ENCODE data around the gene KLHL17. TPM values are rescaled to one million over a fixed set of nuclear protein-coding genes. Genes with fewer than 3 reads are reported as not detected.

KLHL17 gene
- total and polyA plus RNA-seq, 10 of the 15 experiments (the other 5 are each of a cell fraction or from before 2014, with no cell fraction given), result 0.03 to 30.6 (median 5.3) TPM

- H2AFZ ChIP-seq (ENCODE audit: control insufficient read depth, low read depth, low read length), result no peak overlapping the region
- 49% methylated on average over 23 of the region's 23 CpGs for WGBS (ENCODE audit: insufficient coverage, insufficient replicate concordance, low lambda C conversion rate, missing lambda C conversion rate)
- H3K9ac ChIP-seq (ENCODE audit: control insufficient read depth, insufficient read depth, low read length), result no peak overlapping the region
- no peaks in the 10 kb centered on the region for H3K79me2 ChIP-seq (ENCODE audit: control insufficient read depth, insufficient read depth, low read length)
- in situ Hi-C loops (cut with MboI) (no loop called here), intact Hi-C loops (cut with micrococcal nuclease; ENCODE audit: unreplicated experiment) (no loop called here)
- no peaks in the 10 kb centered on the region for H3K36me3 ChIP-seq (ENCODE audit: control insufficient read depth in 2 of 2, insufficient read depth in 2 of 2, low read length in 1 of 2)
- FAIRE-seq (no peak), ATAC-seq (no peak), DNase-seq (ENCODE audit: low read depth, low spot score) (no peak)
- no peaks in the 10 kb centered on the region for H3K9me3 ChIP-seq (replicated peaks; ENCODE audit: control insufficient read depth, insufficient read depth, low read length)
- peaks cover 9 to 16% of the 10 kb centered on the region in 2 experiments for H3K27me3 ChIP-seq (replicated peaks in 1 of 2; ENCODE audit: control insufficient read depth in 2 of 2, insufficient read depth in 2 of 2, low read length in 1 of 2)
- H4K20me1 ChIP-seq (ENCODE audit: control insufficient read depth, insufficient read depth), result no peaks in the 10 kb centered on the region; the same call in none of the 2 replicates
- ChIA-PET POLR2A (no interaction called here), RAD21 (ENCODE audit: unreplicated experiment) (no interaction called here), CTCF (interaction anchor here (0.8 to 1.3 kb wide), 2 partner anchors 14 to 15 kb away, joined by 3 to 6 read pairs; no protein-coding TSS in a partner anchor), SMC1A (ENCODE audit: uncharacterized antibody, unreplicated experiment) (no interaction called here)
- no peak overlapping the region for H3K4me2 ChIP-seq (ENCODE audit: control insufficient read depth, insufficient read depth)
- H3K27ac ChIP-seq (ENCODE audit: control insufficient read depth, insufficient read depth), result no peak overlapping the region
- TF ChIP-seq ETV6 (conservative IDR thresholded peaks at IDR 0.05 in 1 of 2, IDR thresholded peaks at IDR 0.05 in 1 of 2; ENCODE audit: borderline replicate concordance in 1 of 2, low read depth in 1 of 2) (no peak), MTA2 (IDR thresholded peaks at IDR 0.05; ENCODE audit: low read depth) (no peak), ZZZ3 (IDR thresholded peaks at IDR 0.05; ENCODE audit: control insufficient read depth, insufficient read length, low read depth) (no peak), E4F1 (IDR thresholded peaks at IDR 0.05; ENCODE audit: borderline replicate concordance, partially characterized antibody) (no peak), CHD4 (IDR thresholded peaks at IDR 0.05) (no peak), SMAD1 (IDR thresholded peaks at IDR 0.05; ENCODE audit: low read depth, partially characterized antibody) (no peak), TCF3 (IDR thresholded peaks at IDR 0.05; ENCODE audit: borderline replicate concordance, insufficient read depth, low read depth, low read length) (no peak), ATF7 (IDR thresholded peaks at IDR 0.05; ENCODE audit: low read depth) (no peak), NR2F1 (conservative IDR thresholded peaks at IDR 0.05) (no peak), BRCA1 (IDR thresholded peaks at IDR 0.05; ENCODE audit: low read depth, low read length) (no peak), IRF3 (IDR thresholded peaks at IDR 0.05) (no peak), EP300 (IDR thresholded peaks at IDR 0.05; ENCODE audit: borderline replicate concordance in 1 of 2, control insufficient read depth in 1 of 2, low read depth in 2 of 2, low read length in 2 of 2) (no peak), POLR2A (IDR thresholded peaks at IDR 0.05; ENCODE audit: low read depth, low read length) (no peak), MXI1 (IDR thresholded peaks at IDR 0.05; ENCODE audit: low read depth, low read length) (no peak), POLR2AphosphoS5 (IDR thresholded peaks at IDR 0.05; ENCODE audit: low read length) (no peak), STAT1 (conservative IDR thresholded peaks at IDR 0.05) (no peak), RFX5 (IDR thresholded peaks at IDR 0.05; ENCODE audit: low read depth, low read length) (no peak), ELK1 (IDR thresholded peaks at IDR 0.05; ENCODE audit: low read depth, low read length) (no peak), IRF5 (IDR thresholded peaks at IDR 0.05; ENCODE audit: borderline replicate concordance) (no peak), ATF3 (IDR thresholded peaks at IDR 0.05; ENCODE audit: borderline replicate concordance, extremely low read depth, low read depth, low read length) (no peak)
- H3K4me3 ChIP-seq, result no peak overlapping the region
- no peaks in the 10 kb centered on the region for H3K4me1 ChIP-seq (ENCODE audit: control insufficient read depth, insufficient read depth, low read length)
- no TSS peak for BruUV-seq (replicated peaks)
Measured at GRCh38 chr1:920010-920409, 40.4 kb upstream of the KLHL17 start.
